NCI-H1048 (cell line): Measurements from ENCODE around the gene NRROS.

Source experiments
- DNase-seq: peaks from one replicate; lab custom pipeline; 2025; lab: John Stamatoyannopoulos, UW

NRROS gene

GRCh38 chr3:196686436-196686835 lies 46.9 kb downstream of the NRROS start:
- no peak for DNase-seq

GRCh38 chr3:196688349-196688748 lies 48.9 kb downstream of the NRROS start:
- no peak for DNase-seq

GRCh38 chr3:196689941-196690660 lies 50.6 kb downstream of the NRROS start:
- no peak for DNase-seq

GRCh38 chr3:196691386-196691785 lies 51.9 kb downstream of the NRROS start:
- DNase-seq = no peak

GRCh38 chr3:196694202-196694638 lies 54.7 kb downstream of the NRROS start:
- DNase-seq = no peak

- no peak for DNase-seq
Measured at GRCh38 chr3:196694941-196695848, 55.7 kb downstream of the NRROS start.

- no peak for DNase-seq
Measured at GRCh38 chr3:196695849-196696226, 56.3 kb downstream of the NRROS start.

- no peak for DNase-seq
Measured at GRCh38 chr3:196697270-196697669, 57.8 kb downstream of the NRROS start.

GRCh38 chr3:196699749-196700148 lies 60.3 kb downstream of the NRROS start:
- no peak for DNase-seq

- no peak for DNase-seq
Measured at GRCh38 chr3:196700801-196701200, 61.3 kb downstream of the NRROS start.

GRCh38 chr3:196706327-196706726 lies 66.8 kb downstream of the NRROS start:
- DNase-seq = no peak

GRCh38 chr3:196706731-196707130 lies 67.2 kb downstream of the NRROS start:
- DNase-seq = no peak

- DNase-seq = no peak
Measured at GRCh38 chr3:196707566-196707965, 68.1 kb downstream of the NRROS start.

GRCh38 chr3:196708467-196708866 lies 69.0 kb downstream of the NRROS start:
- no peak for DNase-seq
